ENCODE results near the gene KAT8. TPM values are rescaled to one million over a fixed set of nuclear protein-coding genes. Genes with fewer than 3 reads are reported as not detected.

KAT8 gene
- total and polyA plus RNA-seq, 9 of the 15 experiments (the other 6 are each of a cell fraction or from before 2014, with no cell fraction given): 10.0 to 98.5 (median 76.4) TPM

- TF ChIP-seq MED1 (CRISPR knock-in tag; IDR thresholded peaks at IDR 0.05; ENCODE audit: borderline replicate concordance) (no peak), CBX3 (IDR thresholded peaks at IDR 0.05; ENCODE audit: borderline replicate concordance in 1 of 2, low read length in 2 of 2) (no peak), TARDBP (IDR thresholded peaks at IDR 0.05) (peak; percentile 85; the same call in 1 of the 2 replicates), TRIM28 (IDR thresholded peaks at IDR 0.05) (no peak; the same call in 1 of the 2 replicates), ARHGAP35 (IDR thresholded peaks at IDR 0.05; ENCODE audit: partially characterized antibody) (no peak), ETV1 (tag; conservative IDR thresholded peaks at IDR 0.05; ENCODE audit: low read depth) (no peak; the same call in 1 of the 2 replicates), PTRF (tag; IDR thresholded peaks at IDR 0.05) (no peak), MAFF (IDR thresholded peaks at IDR 0.05; ENCODE audit: low read length) (peak; percentile 83), RBM25 (IDR thresholded peaks at IDR 0.05; ENCODE audit: low read depth, low read length, severe bottlenecking) (no peak), ZNF3 (CRISPR knock-in tag; IDR thresholded peaks at IDR 0.05) (no peak), ZBTB5 (IDR thresholded peaks at IDR 0.05) (no peak), RB1 (IDR thresholded peaks at IDR 0.05; ENCODE audit: low read depth) (peak; percentile 96), KLF10 (CRISPR knock-in tag; IDR thresholded peaks at IDR 0.05) (no peak), SMAD3 (CRISPR knock-in tag; conservative IDR thresholded peaks at IDR 0.05) (0 out of 2 replicates have a peak, but pooled peaks have one; percentile 8), ZNF76 (CRISPR knock-in tag; IDR thresholded peaks at IDR 0.05; ENCODE audit: borderline replicate concordance) (no peak), SRSF1 (IDR thresholded peaks at IDR 0.05; ENCODE audit: low read depth, low read length) (peak; percentile 94), ZNF436 (CRISPR knock-in tag; IDR thresholded peaks at IDR 0.05) (peak; percentile 63), ELF1 (tag; IDR thresholded peaks at IDR 0.05) (peak; percentile 40; the same call in 1 of the 2 replicates), PHTF2 (CRISPR knock-in tag; IDR thresholded peaks at IDR 0.05) (peak; percentile 9; the same call in 1 of the 2 replicates), SNAPC5 (CRISPR knock-in tag; IDR thresholded peaks at IDR 0.05) (no peak), CC2D1A (IDR thresholded peaks at IDR 0.05) (no peak; the same call in 1 of the 2 replicates), DMBX1 (CRISPR knock-in tag; IDR thresholded peaks at IDR 0.05; ENCODE audit: borderline replicate concordance) (0 out of 2 replicates have a peak, but pooled peaks have one; percentile 51), ZNF282 (CRISPR knock-in tag; IDR thresholded peaks at IDR 0.05) (peak; percentile 90), ELF2 (CRISPR knock-in tag; IDR thresholded peaks at IDR 0.05) (peak; percentile 50; the same call in 1 of the 2 replicates), ZC3H11A (IDR thresholded peaks at IDR 0.05; ENCODE audit: low read depth, low read length) (no peak)
- TF ChIP-seq, protein P1, sequence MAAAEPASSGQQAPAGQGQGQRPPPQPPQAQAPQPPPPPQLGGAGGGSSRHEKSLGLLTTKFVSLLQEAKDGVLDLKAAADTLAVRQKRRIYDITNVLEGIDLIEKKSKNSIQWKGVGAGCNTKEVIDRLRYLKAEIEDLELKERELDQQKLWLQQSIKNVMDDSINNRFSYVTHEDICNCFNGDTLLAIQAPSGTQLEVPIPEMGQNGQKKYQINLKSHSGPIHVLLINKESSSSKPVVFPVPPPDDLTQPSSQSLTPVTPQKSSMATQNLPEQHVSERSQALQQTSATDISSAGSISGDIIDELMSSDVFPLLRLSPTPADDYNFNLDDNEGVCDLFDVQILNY (CRISPR knock-in tag; IDR thresholded peaks at IDR 0.05): peak; percentile 68; the same call in 1 of the 2 replicates
- TF ChIP-seq, protein P2, sequence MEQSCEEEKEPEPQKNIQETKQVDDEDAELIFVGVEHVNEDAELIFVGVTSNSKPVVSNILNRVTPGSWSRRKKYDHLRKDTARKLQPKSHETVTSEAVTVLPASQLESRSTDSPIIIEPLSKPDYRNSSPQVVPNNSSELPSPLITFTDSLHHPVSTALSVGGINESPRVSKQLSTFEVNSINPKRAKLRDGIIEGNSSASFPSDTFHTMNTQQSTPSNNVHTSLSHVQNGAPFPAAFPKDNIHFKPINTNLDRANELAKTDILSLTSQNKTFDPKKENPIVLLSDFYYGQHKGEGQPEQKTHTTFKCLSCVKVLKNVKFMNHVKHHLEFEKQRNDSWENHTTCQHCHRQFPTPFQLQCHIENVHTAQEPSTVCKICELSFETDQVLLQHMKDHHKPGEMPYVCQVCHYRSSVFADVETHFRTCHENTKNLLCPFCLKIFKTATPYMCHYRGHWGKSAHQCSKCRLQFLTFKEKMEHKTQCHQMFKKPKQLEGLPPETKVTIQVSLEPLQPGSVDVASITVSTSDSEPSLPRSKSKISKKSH (CRISPR knock-in tag; IDR thresholded peaks at IDR 0.05): no peak
These were observed 62.4 kb downstream of the KAT8 start, which contains the start of gene FUS (continued) for GRCh38 chr16:31179747-31180459.
